Measurements from ENCODE around the gene SYT10. TPM values are rescaled to one million over a fixed set of nuclear protein-coding genes. Genes with fewer than 3 reads are reported as not detected.

The SYT10 gene, protein sequence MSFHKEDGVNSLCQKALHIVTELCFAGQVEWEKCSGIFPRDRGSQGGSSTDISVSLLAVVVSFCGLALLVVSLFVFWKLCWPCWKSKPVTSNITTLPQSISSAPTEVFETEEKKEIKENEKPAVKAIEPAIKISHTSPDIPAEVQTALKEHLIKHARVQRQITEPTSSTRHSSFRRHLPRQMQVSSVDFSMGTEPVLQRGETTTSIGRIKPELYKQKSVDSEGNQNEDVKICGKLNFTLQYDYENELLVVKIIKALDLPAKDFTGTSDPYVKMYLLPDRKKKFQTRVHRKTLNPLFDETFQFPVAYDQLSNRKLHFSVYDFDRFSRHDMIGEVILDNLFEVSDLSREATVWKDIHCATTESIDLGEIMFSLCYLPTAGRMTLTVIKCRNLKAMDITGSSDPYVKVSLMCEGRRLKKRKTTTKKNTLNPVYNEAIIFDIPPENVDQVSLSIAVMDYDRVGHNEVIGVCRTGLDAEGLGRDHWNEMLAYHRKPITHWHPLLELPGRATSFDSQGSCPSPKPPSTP
- not detected in 5 replicates for total RNA-seq (2022; extraction: Qiagen RNA extraction)

DNA sequence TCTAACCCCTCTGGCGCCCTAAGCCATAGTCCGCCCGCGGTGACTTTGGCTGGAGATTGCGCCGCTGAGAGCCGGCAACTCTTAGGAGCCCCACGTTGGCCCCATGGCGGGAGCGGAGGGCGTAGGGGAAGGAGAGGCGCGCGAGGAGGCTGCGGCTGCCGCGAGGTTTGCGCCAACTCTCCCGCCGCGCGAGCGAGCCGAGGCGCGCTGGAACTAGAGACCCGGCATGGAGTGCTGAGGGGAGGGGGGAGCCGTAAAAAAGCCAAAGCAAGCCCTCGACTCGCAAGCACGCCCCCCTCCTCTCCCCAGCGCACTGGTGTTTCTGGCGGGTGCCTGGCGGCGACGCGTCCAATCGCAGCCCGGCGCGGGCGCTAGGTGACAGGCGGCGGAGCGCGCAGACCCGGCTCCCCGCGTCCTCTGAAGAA, at the start of gene SYT10:
Gene SYT10 (minus strand): TSS at position 233 of the 425 bp plus-strand sequence. CDS start 297 bp downstream, outside the sequence.

